DMS114 treated with DMSO at 0.1 percent for 48 hours (cell line): ENCODE measurements around the gene ARHGAP24.
"Not testable (repeated sequence)": the region's sequence is repeated elsewhere in the genome, so short reads cannot be mapped to it uniquely, and the experiment has no call there.

Experiments
- DNase-seq: peaks from one replicate; lab custom pipeline; 2025; ENCODE audit not compliant: unreplicated experiment; lab: John Stamatoyannopoulos, UW

ARHGAP24 gene

DNA sequence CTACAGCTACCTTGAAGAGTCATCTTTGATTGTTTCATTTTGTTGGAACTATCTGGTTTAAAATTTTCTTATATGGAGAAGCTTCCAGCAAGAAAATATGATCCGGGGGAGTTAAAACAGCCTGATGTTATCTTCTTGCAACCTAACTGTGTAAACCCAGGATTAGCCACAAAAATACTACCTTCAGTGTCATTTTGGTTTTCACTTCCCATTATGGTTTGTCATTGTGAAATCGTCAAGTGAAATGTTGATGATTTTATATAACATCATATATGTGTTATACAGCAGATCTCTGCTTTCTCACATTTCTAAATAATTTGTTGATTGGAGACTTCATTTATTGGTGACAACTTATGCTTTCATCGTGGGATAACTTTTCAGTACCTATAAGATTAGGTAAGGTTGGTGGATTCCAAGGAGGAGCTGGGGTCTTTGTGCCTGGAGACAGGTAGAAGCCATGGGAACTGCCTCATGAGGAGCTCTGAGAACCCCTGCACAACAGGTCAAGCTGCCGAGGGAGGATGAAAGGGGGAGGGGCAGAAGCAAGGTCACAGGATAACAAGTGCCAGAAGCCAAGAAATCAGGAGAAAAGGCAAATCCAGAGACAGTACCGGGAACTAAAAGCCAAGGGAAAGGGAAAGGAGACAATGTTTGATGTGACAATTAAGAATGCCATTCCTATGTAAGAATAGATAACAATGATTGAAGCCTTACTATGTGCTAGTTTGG, 7.2 kb downstream of the ARHGAP24 start:
- DNase-seq, result no peak

DNA sequence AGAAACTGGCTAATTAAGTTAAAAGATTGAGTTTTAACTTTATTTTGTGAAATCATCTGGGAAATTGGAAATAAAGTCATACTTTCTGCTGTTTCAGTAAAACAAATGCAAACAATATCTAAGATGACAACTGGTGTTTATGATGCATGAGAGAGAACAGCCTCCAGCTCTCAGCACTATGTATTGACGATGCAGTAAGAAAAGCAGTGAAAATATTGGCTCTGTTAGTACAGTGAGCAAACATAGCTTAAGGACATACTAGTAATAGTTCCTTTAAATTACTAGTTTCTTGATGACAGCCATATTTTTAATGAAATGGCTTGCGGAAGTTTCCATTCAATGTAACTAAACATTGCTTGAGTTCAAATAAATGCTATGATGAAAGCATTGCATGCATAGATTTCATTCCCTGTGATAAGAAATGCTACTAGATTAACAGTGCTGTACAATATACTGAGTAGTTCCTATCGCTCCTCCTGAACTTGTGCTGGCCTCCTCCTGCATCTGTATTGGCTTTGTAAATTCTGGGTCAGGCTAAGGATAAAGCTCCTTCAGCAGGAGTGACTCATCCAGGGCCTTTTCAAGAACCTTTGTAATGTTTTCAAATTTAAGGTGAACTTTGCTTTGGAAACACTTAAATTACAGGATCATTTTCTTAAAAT, 11.6 kb downstream of the ARHGAP24 start:
- no peak for DNase-seq

DNA sequence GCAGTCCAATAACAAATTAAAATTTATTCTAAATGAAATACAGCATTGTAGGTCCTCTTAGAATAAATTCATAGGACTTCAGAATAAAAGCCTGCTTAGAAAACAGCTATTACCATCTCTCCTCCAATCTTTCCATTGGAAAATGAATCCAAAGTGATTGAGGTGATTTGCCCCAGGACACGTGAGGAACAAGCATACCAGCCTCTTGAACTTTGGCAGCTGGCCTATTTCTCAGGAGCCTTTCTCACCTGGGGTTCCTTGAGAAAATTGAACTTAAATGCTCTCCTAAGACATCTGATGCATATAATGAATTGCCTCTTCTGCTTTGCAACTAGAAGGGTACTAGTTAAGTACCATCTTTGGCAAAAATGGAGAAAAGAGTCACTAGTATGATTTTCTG, 13.5 kb downstream of the ARHGAP24 start:
- DNase-seq, result no peak

DNA sequence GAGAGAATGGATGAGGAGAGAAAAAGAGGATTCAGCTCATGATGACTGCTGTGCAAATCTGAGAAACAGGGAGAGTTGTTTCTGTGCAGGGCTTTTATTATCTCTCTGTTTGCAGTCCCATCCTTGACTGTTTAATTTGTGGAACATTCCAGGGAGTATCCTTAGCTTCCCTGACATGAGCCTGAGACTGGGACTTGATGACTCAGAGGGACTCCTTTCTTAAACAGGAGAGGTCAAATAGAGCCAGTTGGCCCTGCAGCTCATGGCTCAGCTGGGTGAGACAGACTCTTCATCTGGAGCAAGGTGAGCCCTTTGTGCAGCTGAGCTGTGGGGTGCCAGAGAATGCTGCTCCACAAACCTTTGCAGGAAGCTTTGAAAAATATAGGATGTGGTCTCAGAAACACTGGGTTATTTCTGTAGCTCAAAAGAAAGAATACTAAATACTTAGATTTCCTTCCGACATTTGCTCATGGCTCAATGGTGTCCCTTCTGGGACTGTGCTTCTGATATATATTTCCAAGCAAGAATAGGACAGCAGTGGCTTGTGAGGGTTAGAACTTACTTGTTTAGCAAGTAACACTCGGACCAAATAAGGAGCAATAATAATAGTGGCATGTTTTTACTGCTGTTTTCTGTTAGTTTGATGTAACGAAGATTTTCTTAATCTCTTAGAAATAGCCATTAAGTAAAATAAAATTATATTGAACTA, 14.5 kb downstream of the ARHGAP24 start:
- DNase-seq, result no peak

DNA sequence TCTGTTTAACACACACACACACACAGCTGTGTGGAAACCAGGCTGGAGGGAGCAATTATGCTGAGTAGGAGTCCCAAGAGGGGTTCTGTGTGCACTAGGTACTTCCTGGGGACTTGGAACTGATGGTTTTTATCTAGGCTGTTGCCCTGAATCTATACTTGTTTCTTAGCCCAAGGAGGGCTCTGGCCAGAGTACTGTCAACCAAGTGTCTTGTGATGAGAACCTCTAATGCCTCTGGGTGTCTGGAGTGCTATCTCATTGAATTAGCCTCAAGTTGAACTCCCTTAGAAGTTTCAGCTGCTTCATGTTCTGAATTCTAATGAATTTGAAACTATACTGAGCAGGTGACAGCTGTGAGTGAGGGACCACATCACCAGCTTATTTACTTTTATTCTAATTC, 16.6 kb downstream of the ARHGAP24 start:
- DNase-seq, result no peak

DNA sequence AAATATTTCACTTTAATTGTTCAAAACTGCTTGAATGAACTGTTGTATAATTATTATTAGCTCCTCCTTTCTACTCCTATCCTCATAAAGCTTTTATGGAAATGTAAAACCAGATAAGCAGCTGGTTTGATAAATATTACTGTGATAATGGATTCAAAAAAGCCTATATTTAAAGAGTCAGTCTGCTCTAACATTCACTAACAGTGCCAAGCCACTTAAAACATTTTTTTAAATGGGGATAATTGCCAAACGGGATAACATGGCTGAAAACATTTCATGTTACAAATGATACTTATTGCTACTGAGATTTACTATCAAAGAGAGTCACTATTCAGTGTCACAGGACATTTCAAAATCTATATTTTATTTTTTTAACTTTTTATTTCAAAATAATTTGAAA, 17.4 kb downstream of the ARHGAP24 start:
- DNase-seq, result no peak

DNA sequence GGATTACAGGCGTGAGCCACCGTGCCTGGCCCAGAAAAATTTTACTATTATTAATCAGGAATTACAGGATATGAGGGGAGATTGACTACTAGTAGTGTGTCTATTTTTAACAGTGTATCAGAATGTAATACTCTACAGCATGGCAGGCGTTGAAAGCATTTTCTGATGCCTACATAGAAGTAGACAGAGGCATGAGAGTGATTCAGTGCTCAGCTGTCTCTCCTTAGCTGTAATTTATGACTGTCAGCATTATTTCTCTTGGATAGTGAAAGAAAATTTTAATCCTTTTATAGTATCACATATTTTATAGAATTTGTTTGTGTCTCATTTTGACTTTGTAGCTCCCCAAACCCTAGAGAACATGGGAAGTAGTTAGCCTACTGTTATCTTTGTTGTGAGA, 20.7 kb downstream of the ARHGAP24 start:
- DNase-seq, result no peak

DNA sequence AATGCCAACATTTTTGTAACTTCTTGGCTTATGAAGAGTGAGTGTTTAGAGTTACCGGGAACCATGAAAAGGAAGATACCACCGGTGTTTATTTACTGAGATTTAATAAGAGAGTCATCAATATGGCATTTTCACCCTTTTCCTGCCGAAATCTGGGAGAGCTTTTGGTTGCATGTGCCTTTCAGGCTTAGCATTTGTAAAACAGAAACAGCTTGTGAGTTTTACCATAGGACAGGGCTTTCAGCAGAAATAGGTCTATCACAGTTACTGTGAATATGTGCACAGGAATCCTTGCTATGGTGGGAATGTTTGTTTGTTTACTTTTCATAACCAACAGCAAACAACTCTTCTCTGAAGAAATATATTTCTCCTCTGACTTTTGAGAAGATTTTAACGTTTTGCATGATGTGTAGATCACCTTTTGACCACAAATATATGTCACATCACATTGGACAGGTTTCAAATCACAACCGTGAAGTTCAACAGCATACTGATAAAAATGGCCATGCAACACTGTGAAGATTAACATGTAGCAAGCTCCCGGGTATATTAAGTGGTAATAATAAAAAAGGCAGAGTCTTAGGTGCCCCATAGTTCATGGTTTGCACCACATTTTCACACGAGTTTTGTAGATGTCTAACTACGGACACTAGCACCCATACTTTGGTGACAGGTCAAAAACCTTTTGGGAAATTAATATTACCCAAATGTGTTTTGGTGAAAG, 21.3 kb downstream of the ARHGAP24 start:
- no peak for DNase-seq

DNA sequence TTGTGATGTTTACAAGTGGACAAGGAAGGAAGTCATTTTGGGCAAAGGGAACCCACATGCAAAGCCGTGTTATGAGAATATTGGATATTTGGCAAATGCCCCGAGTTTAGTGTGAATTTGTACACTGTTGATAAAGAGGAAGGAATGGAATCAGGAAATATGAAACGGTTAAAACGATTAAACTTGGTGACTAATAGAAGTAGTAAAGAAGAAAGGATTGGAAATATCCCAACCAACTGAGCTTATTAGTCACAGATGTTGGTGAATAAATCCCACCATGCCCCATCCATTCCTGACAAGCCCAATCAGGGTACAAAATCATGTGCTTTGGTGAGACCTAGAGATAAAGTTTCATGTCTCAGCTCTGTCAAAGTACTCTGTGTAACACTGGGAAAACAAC, 22.0 kb downstream of the ARHGAP24 start:
- DNase-seq, result no peak

DNA sequence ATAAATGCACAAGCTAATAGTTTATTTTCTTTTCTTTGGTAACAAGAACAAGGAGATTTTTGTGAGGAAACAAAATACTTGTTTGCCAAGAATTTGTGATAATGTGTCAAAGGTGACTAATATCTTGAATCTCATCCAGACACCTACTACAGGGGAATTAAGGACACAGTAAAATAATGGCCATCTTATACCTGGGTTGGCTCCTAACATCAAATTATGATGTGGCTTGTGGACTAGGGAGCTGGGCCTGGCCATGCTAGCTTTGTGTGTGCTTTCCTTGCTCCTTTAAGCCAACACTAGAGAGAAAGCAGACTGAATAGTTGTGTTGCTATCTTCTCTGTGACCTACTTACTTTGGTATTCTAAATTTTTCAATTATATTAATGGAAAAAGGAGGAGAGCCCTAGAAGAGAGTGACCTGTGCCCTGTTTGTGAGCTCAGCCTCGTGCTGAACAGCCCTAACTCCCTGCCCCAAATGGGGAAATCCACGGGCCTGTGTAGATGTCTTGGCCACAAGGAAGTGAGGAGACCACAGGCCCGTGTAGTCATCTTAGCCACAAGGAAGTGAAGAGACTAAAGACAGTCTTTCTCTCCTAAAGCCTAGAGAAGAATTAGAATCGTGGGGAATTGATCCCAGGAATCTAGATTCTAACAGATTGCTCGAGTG, 23.3 kb downstream of the ARHGAP24 start:
- DNase-seq, result no peak

DNA sequence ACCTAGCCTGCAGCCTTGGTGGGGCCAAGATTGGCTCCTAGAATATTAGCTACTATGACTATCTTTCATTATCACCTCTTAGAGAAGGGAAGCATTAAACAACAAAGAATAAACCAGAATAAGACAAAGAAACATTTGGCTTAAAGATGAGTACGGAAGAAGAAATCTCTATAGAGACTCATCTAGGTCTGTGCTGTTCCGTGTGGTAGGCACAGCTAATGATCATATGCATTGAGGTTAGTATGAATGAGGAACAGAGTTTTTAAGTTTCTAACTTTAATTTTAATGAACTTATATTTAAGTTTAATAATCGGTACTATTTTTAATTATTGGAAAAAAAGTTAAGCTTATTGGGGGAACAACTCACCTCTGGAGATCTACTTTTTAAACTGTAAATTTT, 24.6 kb downstream of the ARHGAP24 start:
- DNase-seq, result no peak

DNA sequence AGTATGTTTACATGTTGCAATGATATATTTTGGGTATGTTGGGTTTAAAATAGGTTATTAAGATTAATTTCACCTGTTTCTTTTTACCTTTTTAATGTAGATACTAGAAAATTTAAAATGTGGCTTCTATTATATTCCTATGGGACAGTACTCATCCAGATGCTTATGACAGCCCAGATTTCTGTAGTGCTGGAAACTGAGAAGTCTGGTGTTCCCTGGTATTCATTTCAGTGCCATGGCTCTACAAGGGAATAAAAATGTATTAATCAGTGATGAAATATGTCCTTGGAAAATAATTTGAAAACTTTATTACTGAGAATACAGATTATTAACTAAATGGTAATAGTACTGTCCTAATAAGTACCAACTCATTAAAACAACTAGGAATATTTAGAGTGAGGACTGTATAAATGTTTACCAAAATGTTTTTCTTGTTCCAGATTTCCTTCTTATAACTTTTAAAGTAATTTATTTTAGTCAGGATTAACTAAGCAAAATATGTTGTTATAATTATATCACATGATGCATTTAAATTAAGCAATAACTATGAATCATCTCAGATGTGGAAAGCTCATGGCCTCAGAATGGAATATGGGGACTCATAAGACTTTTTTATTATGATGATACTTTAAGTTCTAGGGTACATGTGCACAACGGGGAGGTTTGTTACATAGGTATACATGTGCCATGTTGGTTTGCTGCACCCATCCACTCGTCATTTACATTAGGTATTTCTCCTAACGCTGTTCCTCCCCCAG, 25.3 kb downstream of the ARHGAP24 start:
- DNase-seq, result no peak

DNA sequence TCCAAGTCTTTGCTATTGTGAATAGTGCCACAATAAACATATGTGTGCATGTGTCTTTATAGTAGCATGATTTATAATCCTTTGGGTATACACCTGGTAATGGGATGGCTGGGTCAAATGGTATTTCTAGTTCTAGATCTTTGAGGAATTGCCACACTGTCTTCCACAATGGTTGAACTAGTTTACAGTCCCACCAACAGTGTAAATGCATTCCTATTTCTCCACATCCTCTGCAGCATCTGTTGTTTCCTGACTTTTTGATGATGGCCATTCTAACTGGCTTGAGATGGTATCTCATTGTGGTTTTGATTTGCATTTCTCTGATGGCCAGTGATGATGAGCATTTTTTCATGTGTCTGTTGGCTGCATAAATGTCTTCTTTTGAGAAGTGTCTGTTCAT, 26.2 kb downstream of the ARHGAP24 start:
- DNase-seq, result not testable (repeated sequence)

DNA sequence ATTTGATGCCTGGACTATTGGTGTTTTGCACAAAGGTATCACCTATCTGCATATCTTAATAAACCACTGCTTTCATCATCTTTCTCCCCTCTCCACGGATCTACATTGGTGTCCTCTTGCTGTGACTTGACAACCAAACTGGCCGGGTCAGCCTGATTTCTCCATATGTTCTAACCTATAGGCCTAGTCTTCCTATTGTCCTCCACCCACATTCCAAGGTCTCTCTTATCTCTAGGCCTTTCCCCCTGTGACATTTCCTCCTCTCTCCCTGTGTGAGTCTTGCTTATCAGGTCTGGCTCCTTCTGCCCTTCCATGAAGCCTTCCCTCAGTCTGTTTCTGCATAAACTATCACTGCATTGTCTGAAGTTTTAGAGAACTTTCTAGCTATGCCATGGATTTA, 33.7 kb downstream of the ARHGAP24 start:
- no peak for DNase-seq

DNA sequence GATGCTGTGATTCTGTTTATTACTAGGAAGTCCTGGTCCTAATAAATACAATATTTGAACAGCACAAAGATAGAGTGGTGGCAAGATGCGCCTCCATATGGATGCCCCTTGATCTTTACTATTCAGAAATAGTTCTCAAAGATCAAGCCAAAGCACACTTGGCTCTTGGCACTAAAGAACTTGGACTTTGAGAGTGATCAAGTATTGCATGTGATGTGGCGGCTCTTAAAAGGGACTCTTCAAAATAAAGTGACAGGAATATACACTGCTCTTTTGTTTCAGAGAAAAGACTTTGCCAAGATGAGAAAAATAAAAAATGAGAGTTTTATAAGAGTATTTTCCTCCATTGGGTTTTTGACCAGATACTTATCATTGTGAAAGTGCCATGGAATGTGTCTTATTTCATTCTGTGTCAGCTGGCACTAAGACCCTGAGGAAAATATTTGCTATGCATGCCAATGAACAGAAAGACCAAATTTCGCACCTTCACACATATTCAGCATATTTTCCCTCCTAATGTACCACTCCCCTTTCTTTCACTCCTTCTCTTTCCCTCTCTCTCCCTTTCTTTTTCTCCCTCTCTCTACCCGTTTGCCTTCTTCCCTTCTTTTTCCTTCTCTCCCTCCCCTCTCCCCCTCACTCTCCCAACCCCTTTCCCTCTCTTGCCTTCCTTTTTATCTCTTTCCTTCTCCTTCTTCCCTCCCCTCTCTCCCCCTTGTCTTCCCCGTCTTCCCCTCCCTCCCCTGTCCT, 35.1 kb downstream of the ARHGAP24 start:
- no peak for DNase-seq

DNA sequence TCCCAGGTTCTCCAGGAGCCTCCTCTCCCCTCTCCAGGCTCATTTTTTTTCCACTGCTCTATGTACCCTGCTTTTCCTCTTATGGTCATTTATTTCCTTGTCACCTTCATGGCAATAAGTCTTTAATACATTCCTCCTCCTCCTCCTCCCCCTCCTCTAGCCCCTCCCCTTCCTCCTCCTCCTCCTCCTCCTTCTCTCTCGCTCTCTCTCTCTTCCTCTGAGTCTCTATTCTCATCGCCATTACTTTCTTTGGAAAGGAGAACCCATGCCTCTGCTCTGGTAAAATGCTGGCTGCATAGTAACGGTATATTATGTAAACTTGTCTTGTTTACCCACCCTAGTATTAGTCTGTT, 35.7 kb downstream of the ARHGAP24 start:
- no peak for DNase-seq

DNA sequence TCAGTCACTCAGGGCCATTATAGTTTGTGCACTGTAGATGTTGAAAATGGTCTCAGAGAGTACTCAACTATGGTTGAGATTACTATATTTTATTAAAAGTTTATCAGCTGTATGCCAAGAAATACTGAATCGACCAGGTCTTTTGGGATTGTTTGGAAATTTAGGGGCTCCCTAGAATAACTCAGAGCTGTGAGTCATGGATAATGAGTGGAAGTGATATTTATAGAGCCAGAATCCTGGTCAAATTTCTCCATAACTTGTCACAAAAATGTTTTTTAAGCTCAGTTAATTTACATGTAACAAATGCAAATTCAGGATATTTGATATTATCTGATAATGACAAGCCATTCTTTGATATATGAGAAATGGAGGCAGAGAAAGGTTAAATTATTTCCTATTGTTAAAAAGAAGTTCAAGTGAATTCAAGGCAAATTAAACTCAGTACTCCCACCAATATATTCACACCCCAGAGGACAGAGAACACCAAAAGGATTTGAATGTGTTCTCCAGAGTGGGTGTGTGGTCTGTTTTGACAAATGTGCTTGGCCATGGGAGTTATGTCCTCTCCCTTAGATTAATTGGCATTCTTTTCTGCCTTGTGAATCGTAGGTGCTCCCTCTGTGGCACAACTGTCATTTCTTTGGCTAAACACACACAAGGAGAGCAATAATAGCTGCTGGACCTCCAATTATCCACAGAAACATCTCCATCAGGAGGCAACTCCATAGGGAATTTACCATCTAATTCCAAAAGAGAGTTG, 37.7 kb downstream of the ARHGAP24 start:
- no peak for DNase-seq

DNA sequence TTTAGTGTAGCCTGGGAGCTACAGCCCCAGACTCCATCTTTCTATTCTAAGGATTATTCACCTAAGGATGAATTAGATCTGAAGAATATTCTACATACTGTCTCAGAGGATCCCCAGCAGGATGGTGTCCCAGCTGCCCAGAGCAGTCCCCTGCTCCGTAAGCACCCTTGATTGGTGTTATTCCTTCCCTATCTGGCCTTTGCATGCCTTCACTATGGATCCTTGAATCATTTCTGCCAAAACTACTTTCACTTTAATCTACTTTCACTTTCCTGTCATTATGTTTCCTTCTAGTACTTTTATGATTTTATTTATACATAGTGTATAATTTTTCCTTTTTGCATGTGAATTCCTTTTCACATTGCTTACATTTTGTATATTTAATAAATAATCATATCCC, 39.2 kb downstream of the ARHGAP24 start:
- DNase-seq, result no peak

DNA sequence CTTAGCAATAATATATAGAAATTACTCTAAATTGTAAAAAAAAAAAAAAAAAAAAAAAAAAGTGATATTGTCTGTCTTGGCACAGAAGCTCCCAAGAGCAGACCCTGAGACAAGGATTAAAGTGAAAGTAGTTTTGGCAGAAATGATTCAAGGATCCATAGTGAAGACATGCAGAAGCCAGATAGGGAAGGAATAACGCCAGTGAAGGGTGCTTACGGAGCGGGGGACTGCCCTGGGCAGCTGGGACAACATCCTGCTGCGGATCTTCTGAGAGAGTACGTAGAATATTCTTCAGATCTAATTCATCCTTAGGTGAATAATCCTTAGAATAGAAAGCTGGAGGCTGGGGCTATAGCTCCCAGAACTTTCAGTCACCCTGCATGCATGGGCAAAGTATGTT, 39.8 kb downstream of the ARHGAP24 start:
- DNase-seq, result no peak
